KMS-11 (cell line): Measurements from ENCODE around the gene RCAN2.

Experiments
- H2AFZ ChIP-seq: fragments of 200-600 bp; sonication (generic); 2 replicates; pipeline ENCODE4 v1.6.1; 2016; ENCODE audit warnings: antibody characterized with exemption, mixed run types, low read depth
- H3K27ac ChIP-seq: fragments of 200-600 bp; sonication (generic); 2 replicates; pipeline ENCODE4 v1.6.1; 2016; ENCODE audit warnings: mild to moderate bottlenecking, mixed run types
- H3K27me3 ChIP-seq: fragments of 200-600 bp; sonication (generic); 2 replicates; pipeline ENCODE4 v1.6.1; 2017; ENCODE audit warnings: mild to moderate bottlenecking, low read depth, mixed run types, moderate library complexity; ENCODE audit not compliant: insufficient read depth
- H3K36me3 ChIP-seq: fragments of 200-600 bp; sonication (generic); 2 replicates; pipeline ENCODE4 v1.6.1; 2017; ENCODE audit warnings: mild to moderate bottlenecking, mixed run types; ENCODE audit not compliant: insufficient read depth
- H3K4me1 ChIP-seq: fragments of 200-600 bp; sonication (generic); 2 replicates; pipeline ENCODE4 v1.6.1; 2016; ENCODE audit warnings: mild to moderate bottlenecking, low read depth, mixed run types; ENCODE audit not compliant: poor library complexity, severe bottlenecking
- H3K4me2 ChIP-seq: fragments of 200-600 bp; sonication (generic); 2 replicates; pipeline ENCODE4 v1.7.0; 2016; ENCODE audit warnings: mild to moderate bottlenecking, mixed run types
- H3K4me3 ChIP-seq: fragments of 200-600 bp; sonication (generic); IDR thresholded peaks from 2 replicates; pipeline ENCODE4 v1.6.1; 2017; ENCODE audit warnings: low read depth, low read length, mixed read lengths; ENCODE audit not compliant: insufficient read depth
- H3K79me2 ChIP-seq: fragments of 200-600 bp; sonication (generic); 2 replicates; pipeline ENCODE4 v1.6.1; 2016; ENCODE audit warnings: low read depth, mixed run types; ENCODE audit not compliant: insufficient read depth
- H3K9ac ChIP-seq: fragments of 200-600 bp; sonication (generic); 2 replicates; pipeline ENCODE4 v1.6.1; 2016; ENCODE audit warnings: mild to moderate bottlenecking, mixed run types
- H4K20me1 ChIP-seq: fragments of 200-600 bp; sonication (generic); 2 replicates; pipeline ENCODE4 v1.6.1; 2016; ENCODE audit warnings: mild to moderate bottlenecking, mixed run types; ENCODE audit not compliant: insufficient read depth
- CTCF ChIP-seq: fragments of 200-600 bp; sonication (generic); conservative IDR thresholded peaks from 2 replicates; pipeline ENCODE4 v1.6.1; 2017; ENCODE audit warnings: low read depth, mild to moderate bottlenecking, antibody characterized with exemption, low read length, moderate library complexity, mixed read lengths

The RCAN2 gene

GRCh38 chr6:46509981-46510510, 18.8 kb upstream of the RCAN2 start:
- H3K4me1 ChIP-seq = no peaks in the 10 kb centered on the region
- no peak overlapping the region for H3K27ac ChIP-seq
- H3K9ac ChIP-seq = no peak overlapping the region
- H3K79me2 ChIP-seq = no peaks in the 10 kb centered on the region
- no peaks in the 10 kb centered on the region for H3K27me3 ChIP-seq
- no peak overlapping the region for H2AFZ ChIP-seq
- no peak overlapping the region for H3K4me2 ChIP-seq
- H3K36me3 ChIP-seq = no peaks in the 10 kb centered on the region
- no peak for TF ChIP-seq CTCF
- H4K20me1 ChIP-seq = no peaks in the 10 kb centered on the region
- no peak overlapping the region for H3K4me3 ChIP-seq

GRCh38 chr6:46509063-46509462, 17.8 kb upstream of the RCAN2 start:
- no peaks in the 10 kb centered on the region for H4K20me1 ChIP-seq
- H3K4me3 ChIP-seq = no peak overlapping the region
- no peak overlapping the region for H3K4me2 ChIP-seq
- H3K79me2 ChIP-seq = no peaks in the 10 kb centered on the region
- H2AFZ ChIP-seq = no peak overlapping the region
- no peak overlapping the region for H3K9ac ChIP-seq
- TF ChIP-seq CTCF = no peak
- H3K36me3 ChIP-seq = no peaks in the 10 kb centered on the region
- H3K4me1 ChIP-seq = no peaks in the 10 kb centered on the region
- H3K27me3 ChIP-seq = no peaks in the 10 kb centered on the region
- no peak overlapping the region for H3K27ac ChIP-seq

- Histone ChIP-seq H3K27me3 (no peaks in the 10 kb centered on the region), H3K27ac (no peak overlapping the region), H3K4me3 (no peak overlapping the region), H3K4me1 (no peaks in the 10 kb centered on the region), H3K4me2 (no peak overlapping the region), H3K79me2 (no peaks in the 10 kb centered on the region), H3K36me3 (no peaks in the 10 kb centered on the region), H4K20me1 (no peaks in the 10 kb centered on the region), H2AFZ (no peak overlapping the region), H3K9ac (no peak overlapping the region)
- no peak for TF ChIP-seq CTCF
Observed at GRCh38 chr6:46507426-46507825, 16.2 kb upstream of the RCAN2 start.

GRCh38 chr6:46505693-46506512, 14.7 kb upstream of the RCAN2 start:
- Histone ChIP-seq H3K4me1 (no peaks in the 10 kb centered on the region), H3K4me3 (no peak overlapping the region), H2AFZ (no peak overlapping the region), H3K27ac (no peak overlapping the region), H3K4me2 (no peak overlapping the region), H4K20me1 (no peaks in the 10 kb centered on the region), H3K9ac (no peak overlapping the region), H3K79me2 (no peaks in the 10 kb centered on the region), H3K36me3 (no peaks in the 10 kb centered on the region), H3K27me3 (no peaks in the 10 kb centered on the region)
- TF ChIP-seq CTCF = no peak
